ENCODE data around the gene UROD. TPM values are rescaled to one million over a fixed set of nuclear protein-coding genes. Genes with fewer than 3 reads are reported as not detected.
A peak's percentile ranks its signal among the peaks of the same experiment; 100 is the strongest.

UROD gene
- total RNA-seq, 3 donors from 2014 or later, result 44.8 to 69.8 (median 51.3) TPM

DNA sequence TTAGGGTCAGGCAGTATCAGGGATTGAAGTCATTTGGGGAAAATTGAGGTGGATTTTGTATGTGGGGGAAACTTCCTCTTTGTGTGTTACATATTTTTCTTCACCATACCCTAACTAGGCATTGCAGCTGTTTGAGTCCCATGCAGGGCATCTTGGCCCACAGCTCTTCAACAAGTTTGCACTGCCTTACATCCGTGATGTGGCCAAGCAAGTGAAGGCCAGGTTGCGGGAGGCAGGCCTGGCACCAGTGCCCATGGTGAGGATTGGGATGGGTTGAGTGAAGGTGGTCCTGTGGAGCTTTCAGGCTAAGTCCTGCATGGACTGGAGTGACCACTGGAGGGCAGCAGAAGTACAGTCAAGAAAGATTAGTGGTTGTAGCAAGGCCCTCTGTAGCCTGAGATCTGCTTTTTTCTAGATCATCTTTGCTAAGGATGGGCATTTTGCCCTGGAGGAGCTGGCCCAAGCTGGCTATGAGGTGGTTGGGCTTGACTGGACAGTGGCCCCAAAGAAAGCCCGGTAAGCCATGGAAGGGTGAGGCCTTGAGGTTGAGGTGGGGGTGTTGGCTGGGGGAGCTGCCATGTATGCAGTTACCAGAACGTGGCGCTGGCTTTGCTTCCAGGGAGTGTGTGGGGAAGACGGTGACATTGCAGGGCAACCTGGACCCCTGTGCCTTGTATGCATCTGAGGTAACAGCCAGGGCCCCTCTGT is 2.4 kb downstream of the UROD start:
- Histone ChIP-seq H3K36me3 (ENCODE audit: low read depth) (no peaks in the 10 kb centered on the region), H3K9me3 (no peaks in the 10 kb centered on the region), H3K4me1 (ENCODE audit: low read depth) (peaks cover 27% of the 10 kb centered on the region), H3K4me3 (no peak overlapping the region)
- DNase-seq, result peak; percentile 62 to 88 (median 78)
- peak; percentile 73 for TF ChIP-seq CTCF (IDR thresholded peaks at IDR 0.05)
- peak; percentile 11 for ATAC-seq
- intact Hi-C loops (cut with DNase I, micrococcal nuclease), result loop anchor here (2.0 to 10.0 kb wide), 4 partner anchors 218 to 288 kb away; no protein-coding TSS in a partner anchor

- DNase-seq (no peak), ATAC-seq (no peak)
- intact Hi-C loops (cut with DNase I, micrococcal nuclease), result loop anchor here (2.0 to 10.0 kb wide), 2 partner anchors 221 to 285 kb away; no protein-coding TSS in a partner anchor
These were observed 3.6 kb downstream of the UROD start for GRCh38 chr1:45015683-45016082.

GRCh38 chr1:45016090-45016697 is 4.1 kb downstream of the UROD start:
- ATAC-seq, result no peak
- H3K9me3 ChIP-seq, result no peaks in the 10 kb centered on the region
- no peak overlapping the region for H3K4me3 ChIP-seq
- no peaks in the 10 kb centered on the region for H3K36me3 ChIP-seq (ENCODE audit: low read depth)
- TF ChIP-seq CTCF (IDR thresholded peaks at IDR 0.05), result no peak
- no peak for DNase-seq
- H3K4me1 ChIP-seq (ENCODE audit: low read depth), result peaks cover 18% of the 10 kb centered on the region
- intact Hi-C loops (cut with DNase I, micrococcal nuclease), result loop anchor here in 1 of 2 donors (10.0 kb wide), 1 partner anchor 221 kb away; no protein-coding TSS in a partner anchor

More at GRCh38 chr1:45015683-45016082, 3.6 kb downstream of the UROD start:
- Histone ChIP-seq H3K9me3 (no peaks in the 10 kb centered on the region), H3K4me1 (ENCODE audit: low read depth) (peaks cover 18% of the 10 kb centered on the region), H3K36me3 (ENCODE audit: low read depth) (no peaks in the 10 kb centered on the region), H3K4me3 (no peak overlapping the region)
- no peak for TF ChIP-seq CTCF (IDR thresholded peaks at IDR 0.05)

GRCh38 chr1:45016767-45017166 is 4.7 kb downstream of the UROD start:
- peaks cover 12% of the 10 kb centered on the region for H3K4me1 ChIP-seq (ENCODE audit: low read depth)
- intact Hi-C loops (cut with DNase I, micrococcal nuclease), result loop anchor here in 1 of 2 donors (10.0 kb wide), 1 partner anchor 222 kb away; no protein-coding TSS in a partner anchor
- no peak for ATAC-seq
- H3K36me3 ChIP-seq (ENCODE audit: low read depth), result no peaks in the 10 kb centered on the region
- no peak for TF ChIP-seq CTCF (IDR thresholded peaks at IDR 0.05)
- DNase-seq, result no peak
- H3K4me3 ChIP-seq, result no peak overlapping the region
- no peaks in the 10 kb centered on the region for H3K9me3 ChIP-seq

GRCh38 chr1:45018599-45019230 is 6.7 kb downstream of the UROD start:
- peak; percentile 70 for TF ChIP-seq CTCF (IDR thresholded peaks at IDR 0.05)
- DNase-seq (peak; percentile 64 to 84 (median 78)), ATAC-seq (peak; percentile 96)
- Histone ChIP-seq H3K4me1 (ENCODE audit: low read depth) (no peaks in the 10 kb centered on the region), H3K4me3 (no peak overlapping the region), H3K9me3 (no peaks in the 10 kb centered on the region), H3K36me3 (ENCODE audit: low read depth) (no peaks in the 10 kb centered on the region)
- intact Hi-C loops (cut with DNase I, micrococcal nuclease), result loop anchor here in 1 of 2 donors (10.0 kb wide), 1 partner anchor 224 kb away; no protein-coding TSS in a partner anchor
